K562 (cell line): ENCODE results near the gene BRAP. TPM values are rescaled to one million over a fixed set of nuclear protein-coding genes. Genes with fewer than 3 reads are reported as not detected.

ENCODE experiments used
- BHLHE40 ChIP-seq: IDR thresholded peaks from 2 replicates; pipeline ENCODE4 v1.6.1; 2011; ENCODE audit warnings: low read length, improper control_type of control experiment
- C11orf30 ChIP-seq: fragments of 450-650 bp; IDR thresholded peaks from 2 replicates; pipeline ENCODE4 v1.6.1; 2016; ENCODE audit warnings: low read depth, mild to moderate bottlenecking
- CBX2 ChIP-seq: fragments of 200-600 bp; sonication (generic); IDR thresholded peaks from one replicate; pipeline ENCODE4 v1.6.1; 2012; ENCODE audit warnings: mild to moderate bottlenecking, low read length, inconsistent platforms; ENCODE audit not compliant: insufficient read depth, poor library complexity, severe bottlenecking
- DPF2 ChIP-seq: fragments of 450-650 bp; IDR thresholded peaks from 2 replicates; pipeline ENCODE4 v1.6.1; 2016
- E2F6 ChIP-seq, 2 experiments: IDR thresholded peaks; 2 replicates each; pipeline ENCODE4 v1.6.1; 2011; ENCODE audit warnings: borderline replicate concordance in 1 of 2, control low read depth in 1 of 2, low read depth in 1 of 2, low read length in 1 of 2, mild to moderate bottlenecking in 1 of 2, mixed read lengths in 1 of 2, moderate library complexity in 1 of 2; ENCODE audit not compliant: insufficient read depth in 1 of 2, insufficient read length in 1 of 2, poor library complexity in 1 of 2, severe bottlenecking in 1 of 2; ENCODE audit errors: extremely low read depth in 1 of 2
- EP300 ChIP-seq: IDR thresholded peaks from 2 replicates; pipeline ENCODE4 v1.6.1; 2012; ENCODE audit warnings: low read length, improper control_type of control experiment
- FOSL1 ChIP-seq: fragments of 200-800 bp; sonication (Bioruptor generic); conservative IDR thresholded peaks from 2 replicates; pipeline ENCODE4 v1.6.1; 2016; ENCODE audit warnings: missing genetic modification characterization, missing compliant biosample characterization
- HBP1 ChIP-seq: fragments of 450-650 bp; formaldehyde crosslinking; IDR thresholded peaks from 2 replicates; pipeline ENCODE4 v1.4.0; 2022; ENCODE audit warnings: missing genetic modification characterization
- KHSRP ChIP-seq: fragments of 450-650 bp; IDR thresholded peaks from 2 replicates; pipeline ENCODE4 v1.6.1; 2017
- L3MBTL2 ChIP-seq: fragments of 450-650 bp; IDR thresholded peaks from 2 replicates; pipeline ENCODE4 v1.6.1; 2016; ENCODE audit warnings: mild to moderate bottlenecking, moderate library complexity
- MLLT1 ChIP-seq, 2 experiments: fragments of 450-650 bp; IDR thresholded peaks; 2 replicates each; pipeline ENCODE4 v1.6.1; 2016
- MTF1 ChIP-seq: fragments of 250-450 bp; sonication (Bioruptor Pico); IDR thresholded peaks from 2 replicates; pipeline ENCODE4 v1.9.0; 2021; ENCODE audit warnings: moderate library complexity, mild to moderate bottlenecking, inconsistent platforms, borderline replicate concordance
- NCOA1 ChIP-seq: fragments of 450-650 bp; IDR thresholded peaks from 2 replicates; pipeline ENCODE4 v1.6.1; 2016; ENCODE audit warnings: low read depth
- NFATC3 ChIP-seq: fragments of 450-650 bp; IDR thresholded peaks from 2 replicates; pipeline ENCODE4 v1.6.1; 2017; ENCODE audit warnings: mild to moderate bottlenecking
- RCOR1 ChIP-seq, 2 experiments: IDR thresholded peaks; 2 replicates each; pipeline ENCODE4 v1.6.1; 2012; ENCODE audit warnings: low read depth in 2 of 2, low read length in 2 of 2, borderline replicate concordance in 1 of 2, improper control_type of control experiment in 1 of 2
- SIX5 ChIP-seq, 2 experiments: IDR thresholded peaks; 2 replicates each; pipeline ENCODE4 v1.6.1; 2011; ENCODE audit warnings: low read length in 2 of 2, borderline replicate concordance in 1 of 2, low read depth in 1 of 2, mild to moderate bottlenecking in 1 of 2, moderate library complexity in 1 of 2; ENCODE audit not compliant: insufficient read depth in 1 of 2
- SLC30A9 ChIP-seq: fragments of 250-450 bp; sonication (Bioruptor Pico); IDR thresholded peaks from 2 replicates; pipeline ENCODE4 v1.8.0; 2022; ENCODE audit warnings: mild to moderate bottlenecking, moderate library complexity
- SOX6 ChIP-seq: fragments of 450-650 bp; IDR thresholded peaks from 2 replicates; pipeline ENCODE4 v1.6.1; 2014; ENCODE audit warnings: mild to moderate bottlenecking
- SPI1 ChIP-seq: IDR thresholded peaks from 2 replicates; pipeline ENCODE4 v1.6.1; 2011; ENCODE audit warnings: low read depth, low read length, control low read depth, borderline replicate concordance
- SRSF1 ChIP-seq: fragments of 200-400 bp; formaldehyde crosslinking; IDR thresholded peaks from 2 replicates; pipeline ENCODE4 v1.6.1; 2017; ENCODE audit warnings: mild to moderate bottlenecking, low read depth, low read length, moderate library complexity
- ZNF217 ChIP-seq: sonication (generic); formaldehyde crosslinking; IDR thresholded peaks from 2 replicates; pipeline ENCODE4 v1.8.0; 2022; ENCODE audit warnings: mild to moderate bottlenecking, missing genetic modification reagents
- ZNF395 ChIP-seq: fragments of 200-800 bp; sonication (Bioruptor generic); IDR thresholded peaks from 2 replicates; pipeline ENCODE4 v1.6.1; 2017; ENCODE audit warnings: missing genetic modification characterization, missing compliant biosample characterization
- polyA plus RNA-seq, 8 experiments: library from polyadenylated mRNA; depleted of rRNA in 4 of 8; stranded (reverse) in 5 of 8; unstranded in 3 of 8; fragments of >200 nt; fragmentation: Nextera tagmentation in 2 of 8; fragmentation: Illumina TruSeq in 1 of 8; extraction: Ambion mirVana in 2 of 8; extraction: Trizol in 1 of 8; gene quantifications; 2 replicates each; pipeline versions ENCODE4 v1.2.1 to v1.2.3, GENCODE V29; 2011 to 2014; ENCODE audit warnings: inconsistent platforms in 1 of 8, missing spikeins in 1 of 8
- total RNA-seq, 7 experiments: library from RNA; depleted of rRNA in 6 of 7; stranded (reverse); fragments of >200 nt in 6 of 7; fragmentation: Illumina TruSeq in 2 of 7; extraction: Trizol in 2 of 7; gene quantifications; 2 replicates each; pipeline versions ENCODE4 v1.2.1 to v1.2.3, GENCODE V29; 2011 to 2021; ENCODE audit warnings: low replicate concordance in 1 of 7

BRAP gene
- total and polyA plus RNA-seq, 9 of the 15 experiments (the other 6 are each of a cell fraction or from before 2014, with no cell fraction given) = 2.2 to 32.6 (median 27.5) TPM

GRCh38 chr12:111624540-111624939, 61.2 kb downstream of the BRAP start (continued):
- no peak for TF ChIP-seq NFATC3
- TF ChIP-seq DPF2 = peak; percentile 56; the same call in 1 of the 2 replicates
- TF ChIP-seq SRSF1 = no peak
- TF ChIP-seq CBX2 = no peak
- no peak for TF ChIP-seq SLC30A9
- TF ChIP-seq SIX5 (IDR thresholded peaks at IDR 0.05; ENCODE audit: borderline replicate concordance in 1 of 2, insufficient read depth in 1 of 2, low read depth in 1 of 2, low read length in 2 of 2) = no peak
- no peak for TF ChIP-seq RCOR1 (IDR thresholded peaks at IDR 0.05; ENCODE audit: borderline replicate concordance in 1 of 2, low read depth in 2 of 2, low read length in 2 of 2)
- peak; percentile 82 for TF ChIP-seq L3MBTL2
- TF ChIP-seq ZNF217 (CRISPR knock-in tag) = no peak
- TF ChIP-seq SPI1 = no peak
- TF ChIP-seq BHLHE40 = 0 out of 2 replicates have a peak, but pooled peaks have one; percentile 16
- no peak for TF ChIP-seq KHSRP
- peak; percentile 54 to 79 for TF ChIP-seq E2F6 (IDR thresholded peaks at IDR 0.05; ENCODE audit: borderline replicate concordance in 1 of 2, extremely low read depth in 1 of 2, insufficient read depth in 1 of 2, insufficient read length in 1 of 2, low read depth in 1 of 2, low read length in 1 of 2, poor library complexity in 1 of 2, severe bottlenecking in 1 of 2)
- no peak for TF ChIP-seq NCOA1
- TF ChIP-seq MTF1 (CRISPR knock-in tag) = no peak
- no peak for TF ChIP-seq SOX6
- no peak for TF ChIP-seq MLLT1 (IDR thresholded peaks at IDR 0.05)
- TF ChIP-seq ZNF395 (CRISPR knock-in tag) = no peak
- TF ChIP-seq EP300 = 0 out of 2 replicates have a peak, but pooled peaks have one; percentile 14
- TF ChIP-seq HBP1 = no peak
- no peak for TF ChIP-seq FOSL1 (tag)
- peak; percentile 87 for TF ChIP-seq C11orf30
